ENCODE data around the gene SARS1. TPM values are rescaled to one million over a fixed set of nuclear protein-coding genes. Genes with fewer than 3 reads are reported as not detected.
A peak's percentile ranks its signal among the peaks of the same experiment; 100 is the strongest.

SARS1 gene
- total RNA-seq, 1 experiment from 2014 or later, result 492 TPM

- Mint-ChIP-seq H3K4me3 (ENCODE audit: unreplicated experiment) (no peak overlapping the region), H3K27me3 (ENCODE audit: insufficient read depth, unreplicated experiment) (no peaks in the 10 kb centered on the region), H3K9me3 (ENCODE audit: unreplicated experiment) (no peaks in the 10 kb centered on the region), H3K4me1 (ENCODE audit: insufficient read depth, unreplicated experiment) (peaks cover 9% of the 10 kb centered on the region), H3K27ac (ENCODE audit: low read depth, unreplicated experiment) (no peak overlapping the region), H3K36me3 (ENCODE audit: insufficient read depth, unreplicated experiment) (no peaks in the 10 kb centered on the region)
- DNase-seq (ENCODE audit: unreplicated experiment), result no peak
- no TSS peak for BruUV-seq (replicated peaks)
- POLR2A ChIA-PET, result no interaction called here
- CTCF ChIA-PET, result interaction anchor here (0.8 kb wide), 1 partner anchor 230 kb away, joined by 3 read pairs; no protein-coding TSS in a partner anchor
- no peak for TF ChIP-seq CTCF (IDR thresholded peaks at IDR 0.05; ENCODE audit: unreplicated experiment)
- intact Hi-C loops (cut with micrococcal nuclease), result loop anchor here (2.0 to 10.0 kb wide), 2 partner anchors 80 to 342 kb away; partner anchors contain the start of gene GPR61
Measured at GRCh38 chr1:109192433-109192832, 21.3 kb upstream of the SARS1 start.

GRCh38 chr1:109193653-109194590 is 19.8 kb upstream of the SARS1 start:
- peaks cover 24% of the 10 kb centered on the region for H3K4me1 Mint-ChIP-seq (ENCODE audit: insufficient read depth, unreplicated experiment)
- H3K4me3 Mint-ChIP-seq (ENCODE audit: unreplicated experiment), result no peak overlapping the region
- TF ChIP-seq CTCF (IDR thresholded peaks at IDR 0.05; ENCODE audit: unreplicated experiment), result peak; percentile 59
- POLR2A ChIA-PET, result interaction anchor here (0.7 to 1.7 kb wide), 3 partner anchors 20 to 103 kb away, joined by 3 to 10 read pairs (median 6); partner anchors contain the start of genes SARS1 and TMEM167B
- no TSS peak for BruUV-seq (replicated peaks)
- no peaks in the 10 kb centered on the region for H3K36me3 Mint-ChIP-seq (ENCODE audit: insufficient read depth, unreplicated experiment)
- intact Hi-C loops (cut with micrococcal nuclease), result loop anchor here (2.0 to 10.0 kb wide), 2 partner anchors 81 to 341 kb away; partner anchors contain the start of gene GPR61
- H3K27me3 Mint-ChIP-seq (ENCODE audit: insufficient read depth, unreplicated experiment), result no peaks in the 10 kb centered on the region
- CTCF ChIA-PET, result interaction anchor here (0.6 to 2.1 kb wide), 16 partner anchors 12 to 1398 kb away, joined by 3 to 6 read pairs (median 3); partner anchors contain the start of gene SORT1
- peak; percentile 58 for DNase-seq (ENCODE audit: unreplicated experiment)
- no peak overlapping the region for H3K27ac Mint-ChIP-seq (ENCODE audit: low read depth, unreplicated experiment)
- no peaks in the 10 kb centered on the region for H3K9me3 Mint-ChIP-seq (ENCODE audit: unreplicated experiment)

- H3K4me3 Mint-ChIP-seq (ENCODE audit: unreplicated experiment), result peak overlapping the region; percentile 39
- TF ChIP-seq CTCF (IDR thresholded peaks at IDR 0.05; ENCODE audit: unreplicated experiment), result no peak
- ChIA-PET POLR2A (interaction anchor here (0.6 to 4.3 kb wide), 30 partner anchors 10 to 493 kb away, joined by 3 to 69 read pairs (median 6); partner anchors contain the start of genes SARS1, SORT1, TAF13 and TMEM167B), CTCF (interaction anchor here (0.6 to 6.3 kb wide), 10 partner anchors 10 to 440 kb away, joined by 3 to 95 read pairs (median 4); partner anchors contain the start of genes PSRC1 and SARS1)
- no peaks in the 10 kb centered on the region for H3K9me3 Mint-ChIP-seq (ENCODE audit: unreplicated experiment)
- DNase-seq (ENCODE audit: unreplicated experiment), result peak; percentile 92
- no peaks in the 10 kb centered on the region for H3K27me3 Mint-ChIP-seq (ENCODE audit: insufficient read depth, unreplicated experiment)
- no peaks in the 10 kb centered on the region for H3K36me3 Mint-ChIP-seq (ENCODE audit: insufficient read depth, unreplicated experiment)
- H3K27ac Mint-ChIP-seq (ENCODE audit: low read depth, unreplicated experiment), result peak overlapping the region; percentile 36
- BruUV-seq (replicated peaks), result TSS peak; percentile 24
- intact Hi-C loops (cut with micrococcal nuclease), result loop anchor here (10.0 kb wide), 1 partner anchor 337 kb away; the partner anchor contains the start of gene GPR61
- H3K4me1 Mint-ChIP-seq (ENCODE audit: insufficient read depth, unreplicated experiment), result peaks cover 31% of the 10 kb centered on the region
Measured at GRCh38 chr1:109197158-109198042, 16.3 kb upstream of the SARS1 start.

Data from MCF 10A (cell line).